HL-60 (cell line): Measurements from ENCODE around the gene FYN.

Experiments
- DNase-seq, 2 experiments: peaks; one replicate each; pipeline ENCODE4 v3.0.0-alpha.2; 2010 to 2020; ENCODE audit warnings: low read depth in 1 of 2, low spot score in 1 of 2
- H3K27ac ChIP-seq: fragments of 250-450 bp; sonication (Bioruptor Pico); replicated peaks from 2 replicates; pipeline ENCODE4 v1.5.1; 2020; ENCODE audit warnings: mild to moderate bottlenecking, moderate library complexity
- H3K27me3 ChIP-seq: fragments of 250-450 bp; sonication (Bioruptor Pico); 2 replicates; pipeline ENCODE4 v1.5.1; 2021; ENCODE audit warnings: mild to moderate bottlenecking, moderate library complexity; ENCODE audit not compliant: insufficient read depth, poor library complexity, severe bottlenecking
- H3K4me3 ChIP-seq: replicated peaks from 2 replicates; pipeline ENCODE4 v1.5.1; 2011; ENCODE audit warnings: mild to moderate bottlenecking, control low read depth, low read length; ENCODE audit not compliant: insufficient read depth
- GABPA ChIP-seq: IDR thresholded peaks from 2 replicates; pipeline ENCODE4 v1.6.1; 2012; ENCODE audit warnings: low read depth
- POLR2AphosphoS5 ChIP-seq: IDR thresholded peaks from 2 replicates; pipeline ENCODE4 v1.6.1; 2012; ENCODE audit warnings: low read depth
- SPI1 ChIP-seq: IDR thresholded peaks from 2 replicates; pipeline ENCODE4 v1.6.1; 2012; ENCODE audit warnings: low read depth, mild to moderate bottlenecking, borderline replicate concordance
- TF ChIP-seq, protein P1 (sequence below): IDR thresholded peaks from one replicate; pipeline ENCODE4 v1.5.1; 2011; ENCODE audit warnings: low read length, control low read depth, inconsistent platforms; ENCODE audit not compliant: insufficient read depth
- TF ChIP-seq, protein P2 (sequence below): IDR thresholded peaks from 2 replicates; pipeline ENCODE4 v1.6.1; 2012; ENCODE audit warnings: low read depth; ENCODE audit not compliant: insufficient replicate concordance

FYN gene

DNA sequence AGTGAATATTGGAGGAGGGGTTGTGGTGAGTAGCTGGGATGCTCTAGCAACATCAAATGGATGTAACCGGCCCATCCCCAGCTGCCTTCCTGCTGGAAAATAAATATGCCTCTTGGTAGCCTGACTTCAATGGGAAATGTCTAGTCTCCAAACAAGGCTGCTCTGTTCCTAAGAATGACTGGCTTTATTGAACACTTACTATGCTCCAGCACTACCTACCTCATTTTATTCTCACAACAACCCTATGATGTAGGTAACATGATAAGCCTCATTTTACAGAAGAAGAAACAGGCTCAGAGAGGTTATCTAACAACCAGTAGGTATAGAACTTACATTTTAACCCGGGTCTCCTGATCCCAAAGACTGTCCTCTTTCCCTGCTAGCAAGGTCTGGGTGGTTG lies 93.6 kb downstream of the FYN start:
- TF ChIP-seq, protein P1, sequence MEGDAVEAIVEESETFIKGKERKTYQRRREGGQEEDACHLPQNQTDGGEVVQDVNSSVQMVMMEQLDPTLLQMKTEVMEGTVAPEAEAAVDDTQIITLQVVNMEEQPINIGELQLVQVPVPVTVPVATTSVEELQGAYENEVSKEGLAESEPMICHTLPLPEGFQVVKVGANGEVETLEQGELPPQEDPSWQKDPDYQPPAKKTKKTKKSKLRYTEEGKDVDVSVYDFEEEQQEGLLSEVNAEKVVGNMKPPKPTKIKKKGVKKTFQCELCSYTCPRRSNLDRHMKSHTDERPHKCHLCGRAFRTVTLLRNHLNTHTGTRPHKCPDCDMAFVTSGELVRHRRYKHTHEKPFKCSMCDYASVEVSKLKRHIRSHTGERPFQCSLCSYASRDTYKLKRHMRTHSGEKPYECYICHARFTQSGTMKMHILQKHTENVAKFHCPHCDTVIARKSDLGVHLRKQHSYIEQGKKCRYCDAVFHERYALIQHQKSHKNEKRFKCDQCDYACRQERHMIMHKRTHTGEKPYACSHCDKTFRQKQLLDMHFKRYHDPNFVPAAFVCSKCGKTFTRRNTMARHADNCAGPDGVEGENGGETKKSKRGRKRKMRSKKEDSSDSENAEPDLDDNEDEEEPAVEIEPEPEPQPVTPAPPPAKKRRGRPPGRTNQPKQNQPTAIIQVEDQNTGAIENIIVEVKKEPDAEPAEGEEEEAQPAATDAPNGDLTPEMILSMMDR, result no peak
- TF ChIP-seq SPI1, result no peak
- no peak for TF ChIP-seq POLR2AphosphoS5
- TF ChIP-seq, protein P2, sequence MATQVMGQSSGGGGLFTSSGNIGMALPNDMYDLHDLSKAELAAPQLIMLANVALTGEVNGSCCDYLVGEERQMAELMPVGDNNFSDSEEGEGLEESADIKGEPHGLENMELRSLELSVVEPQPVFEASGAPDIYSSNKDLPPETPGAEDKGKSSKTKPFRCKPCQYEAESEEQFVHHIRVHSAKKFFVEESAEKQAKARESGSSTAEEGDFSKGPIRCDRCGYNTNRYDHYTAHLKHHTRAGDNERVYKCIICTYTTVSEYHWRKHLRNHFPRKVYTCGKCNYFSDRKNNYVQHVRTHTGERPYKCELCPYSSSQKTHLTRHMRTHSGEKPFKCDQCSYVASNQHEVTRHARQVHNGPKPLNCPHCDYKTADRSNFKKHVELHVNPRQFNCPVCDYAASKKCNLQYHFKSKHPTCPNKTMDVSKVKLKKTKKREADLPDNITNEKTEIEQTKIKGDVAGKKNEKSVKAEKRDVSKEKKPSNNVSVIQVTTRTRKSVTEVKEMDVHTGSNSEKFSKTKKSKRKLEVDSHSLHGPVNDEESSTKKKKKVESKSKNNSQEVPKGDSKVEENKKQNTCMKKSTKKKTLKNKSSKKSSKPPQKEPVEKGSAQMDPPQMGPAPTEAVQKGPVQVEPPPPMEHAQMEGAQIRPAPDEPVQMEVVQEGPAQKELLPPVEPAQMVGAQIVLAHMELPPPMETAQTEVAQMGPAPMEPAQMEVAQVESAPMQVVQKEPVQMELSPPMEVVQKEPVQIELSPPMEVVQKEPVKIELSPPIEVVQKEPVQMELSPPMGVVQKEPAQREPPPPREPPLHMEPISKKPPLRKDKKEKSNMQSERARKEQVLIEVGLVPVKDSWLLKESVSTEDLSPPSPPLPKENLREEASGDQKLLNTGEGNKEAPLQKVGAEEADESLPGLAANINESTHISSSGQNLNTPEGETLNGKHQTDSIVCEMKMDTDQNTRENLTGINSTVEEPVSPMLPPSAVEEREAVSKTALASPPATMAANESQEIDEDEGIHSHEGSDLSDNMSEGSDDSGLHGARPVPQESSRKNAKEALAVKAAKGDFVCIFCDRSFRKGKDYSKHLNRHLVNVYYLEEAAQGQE, result no peak
- no peak for TF ChIP-seq GABPA
- no peak for DNase-seq

DNA sequence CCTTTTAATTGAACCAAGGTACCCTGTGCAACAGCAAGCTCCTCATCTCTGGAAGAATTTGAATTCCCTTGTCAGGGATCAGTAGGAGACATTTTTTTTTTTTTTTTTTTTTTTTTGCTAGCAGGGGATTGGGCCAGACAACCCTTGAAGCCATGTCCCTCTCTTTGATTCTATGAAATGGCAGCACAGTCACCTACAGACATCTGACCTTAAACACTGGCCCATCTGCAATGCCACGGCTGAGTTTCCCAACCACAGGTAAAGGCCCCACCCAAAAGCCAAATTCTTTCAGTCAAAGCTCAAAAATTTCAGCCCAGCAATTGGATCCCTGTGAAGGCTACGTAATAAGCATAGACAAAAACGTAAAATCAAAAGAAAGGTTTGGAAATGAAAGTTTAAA lies 94.2 kb downstream of the FYN start:
- no peak overlapping the region for H3K27ac ChIP-seq
- no peaks in the 10 kb centered on the region for H3K27me3 ChIP-seq
- TF ChIP-seq, protein P1, result no peak
- no peak for TF ChIP-seq POLR2AphosphoS5
- no peak for TF ChIP-seq SPI1
- TF ChIP-seq, protein P2, result no peak
- no peak for TF ChIP-seq GABPA
- H3K4me3 ChIP-seq, result no peak overlapping the region
- DNase-seq, result no peak

More for the DNA sequence above, 93.6 kb downstream of the FYN start:
- no peak overlapping the region for H3K27ac ChIP-seq
- no peak overlapping the region for H3K4me3 ChIP-seq
- no peaks in the 10 kb centered on the region for H3K27me3 ChIP-seq

DNA sequence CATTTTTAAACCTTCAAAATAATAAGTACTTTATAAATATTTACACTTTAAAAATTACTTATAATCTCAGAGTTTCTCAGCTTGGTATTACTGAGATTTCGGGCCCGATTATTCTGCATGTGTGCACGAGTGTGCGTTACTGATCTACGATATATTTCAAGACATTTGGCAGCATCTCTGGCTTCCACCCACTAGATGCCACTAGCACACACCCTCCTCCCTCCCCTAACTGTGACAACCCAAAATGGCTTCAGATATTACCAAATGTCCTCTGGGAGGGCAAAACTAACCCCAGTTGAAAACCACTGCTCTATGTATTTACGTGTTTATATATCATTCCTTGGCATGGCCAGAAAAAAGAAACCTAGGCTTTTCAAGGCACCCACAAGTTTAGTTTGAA lies 95.9 kb downstream of the FYN start:
- no peak overlapping the region for H3K27ac ChIP-seq
- no peak for DNase-seq
- no peak overlapping the region for H3K4me3 ChIP-seq
- no peaks in the 10 kb centered on the region for H3K27me3 ChIP-seq
- TF ChIP-seq GABPA (no peak), POLR2AphosphoS5 (no peak), SPI1 (no peak)
- TF ChIP-seq, protein P2, result no peak
- TF ChIP-seq, protein P1, result no peak
